DMS153 treated with DMSO at 0.1 percent for 48 hours (cell line): ENCODE results near the gene EIF4E1B.

Experiments used
- DNase-seq: peaks from one replicate; lab custom pipeline; 2025; ENCODE audit not compliant: unreplicated experiment; lab: John Stamatoyannopoulos, UW

EIF4E1B gene

GRCh38 chr5:176662371-176663333, 32.2 kb downstream of the EIF4E1B start:
- DNase-seq: no peak

DNA sequence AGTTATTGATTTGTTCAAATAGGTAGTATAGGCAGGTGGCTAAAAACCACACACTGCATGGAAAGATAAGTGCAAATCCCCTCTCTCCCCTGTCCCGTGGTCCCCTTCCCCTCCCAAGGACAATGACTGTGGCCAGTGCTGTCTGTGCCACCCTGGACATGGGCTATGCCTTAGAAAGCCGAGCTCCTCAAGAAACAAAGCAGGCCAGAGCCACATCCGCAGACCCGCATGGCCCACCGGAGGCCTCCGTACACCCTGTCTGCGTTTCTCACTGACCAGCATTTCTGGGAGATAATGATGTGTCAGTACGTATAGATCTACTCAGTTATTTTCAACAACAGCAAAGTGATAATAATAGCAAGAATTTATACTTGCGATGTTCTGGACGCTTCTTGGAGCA, 33.1 kb downstream of the EIF4E1B start:
- DNase-seq: no peak

DNA sequence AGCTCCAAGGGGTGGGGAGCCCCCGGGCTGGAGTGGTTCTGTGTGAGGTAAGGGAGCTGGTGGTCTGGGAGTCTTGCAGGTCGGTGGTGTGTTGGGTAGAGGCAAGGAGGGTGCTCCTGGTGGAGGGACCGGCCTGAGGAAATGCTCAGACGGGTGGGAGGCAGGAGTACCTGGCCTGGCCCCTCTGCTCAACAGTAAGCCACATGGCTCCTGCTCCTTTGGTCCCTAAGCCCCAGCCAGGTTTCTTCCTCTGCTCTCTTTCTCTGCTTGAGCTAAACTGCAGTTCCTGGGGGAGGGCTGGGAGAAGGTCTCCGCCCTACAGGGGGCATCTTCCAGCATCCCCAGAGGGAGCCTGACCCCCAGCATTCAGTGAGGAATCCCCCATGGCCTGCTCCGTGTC, 34.0 kb downstream of the EIF4E1B start:
- no peak for DNase-seq

GRCh38 chr5:176664886-176665285, 34.4 kb downstream of the EIF4E1B start:
- DNase-seq: no peak

GRCh38 chr5:176665517-176665916, 35.0 kb downstream of the EIF4E1B start:
- DNase-seq: no peak

DNA sequence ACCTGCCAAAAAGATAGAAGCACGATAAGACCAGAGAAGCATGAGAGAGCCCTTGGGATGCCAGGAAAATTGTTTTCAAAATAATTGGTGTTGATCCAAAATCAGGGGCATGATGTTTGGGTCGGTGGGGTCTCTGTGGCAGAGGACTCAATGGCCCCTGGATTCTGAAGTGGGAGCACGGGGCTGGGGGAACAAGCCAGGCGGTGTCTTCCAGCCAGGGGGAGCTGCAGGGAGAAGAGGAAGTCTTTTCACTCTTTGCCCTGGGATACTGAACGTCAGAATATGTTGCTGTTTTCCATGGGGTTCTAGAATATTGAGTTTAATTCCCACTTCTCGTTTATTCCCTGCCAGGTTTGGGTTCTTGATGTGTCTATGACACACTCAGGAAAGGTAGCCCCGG, 37.2 kb downstream of the EIF4E1B start:
- no peak for DNase-seq

DNA sequence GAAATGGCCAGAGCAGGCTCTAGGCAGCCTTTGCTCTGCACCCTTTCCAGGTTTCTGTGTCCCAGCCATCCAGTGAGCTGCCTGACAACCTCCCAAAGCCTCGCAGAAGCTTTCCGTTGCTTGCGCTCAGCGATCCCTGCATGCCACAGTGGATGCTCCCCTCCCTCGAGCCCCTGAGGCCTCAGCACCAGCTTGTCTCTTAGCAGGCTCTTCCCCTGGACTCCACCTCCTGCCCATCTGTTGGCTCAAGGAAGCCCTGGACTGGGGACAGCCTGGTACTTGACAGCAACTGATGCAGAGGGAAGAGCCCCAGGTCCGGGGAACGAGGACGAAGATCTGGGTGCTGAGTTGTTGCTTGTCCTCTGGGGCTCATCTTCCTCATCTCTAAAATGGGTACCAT, 40.0 kb downstream of the EIF4E1B start:
- no peak for DNase-seq

DNA sequence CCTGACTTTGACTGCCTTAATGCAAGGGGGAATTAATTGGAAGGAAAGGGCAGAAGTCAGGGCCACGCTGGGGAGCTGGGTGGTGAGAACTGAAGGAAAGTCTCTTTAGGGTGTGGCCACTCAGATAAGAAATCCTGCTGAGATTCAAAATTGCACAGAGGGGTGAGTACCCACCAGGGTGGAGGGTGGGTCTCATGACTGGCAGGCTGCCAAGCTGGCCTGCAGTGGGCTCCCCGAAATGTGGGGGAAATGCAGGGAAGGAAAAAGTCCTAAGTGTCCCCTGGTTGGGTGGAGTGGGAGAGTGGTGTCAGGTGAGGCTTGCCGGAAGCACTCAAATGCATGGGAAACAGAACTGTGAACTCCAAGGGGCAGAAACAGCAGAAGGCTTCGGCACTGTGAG, 40.9 kb downstream of the EIF4E1B start:
- no peak for DNase-seq

GRCh38 chr5:176671890-176672747, 41.6 kb downstream of the EIF4E1B start:
- no peak for DNase-seq

DNA sequence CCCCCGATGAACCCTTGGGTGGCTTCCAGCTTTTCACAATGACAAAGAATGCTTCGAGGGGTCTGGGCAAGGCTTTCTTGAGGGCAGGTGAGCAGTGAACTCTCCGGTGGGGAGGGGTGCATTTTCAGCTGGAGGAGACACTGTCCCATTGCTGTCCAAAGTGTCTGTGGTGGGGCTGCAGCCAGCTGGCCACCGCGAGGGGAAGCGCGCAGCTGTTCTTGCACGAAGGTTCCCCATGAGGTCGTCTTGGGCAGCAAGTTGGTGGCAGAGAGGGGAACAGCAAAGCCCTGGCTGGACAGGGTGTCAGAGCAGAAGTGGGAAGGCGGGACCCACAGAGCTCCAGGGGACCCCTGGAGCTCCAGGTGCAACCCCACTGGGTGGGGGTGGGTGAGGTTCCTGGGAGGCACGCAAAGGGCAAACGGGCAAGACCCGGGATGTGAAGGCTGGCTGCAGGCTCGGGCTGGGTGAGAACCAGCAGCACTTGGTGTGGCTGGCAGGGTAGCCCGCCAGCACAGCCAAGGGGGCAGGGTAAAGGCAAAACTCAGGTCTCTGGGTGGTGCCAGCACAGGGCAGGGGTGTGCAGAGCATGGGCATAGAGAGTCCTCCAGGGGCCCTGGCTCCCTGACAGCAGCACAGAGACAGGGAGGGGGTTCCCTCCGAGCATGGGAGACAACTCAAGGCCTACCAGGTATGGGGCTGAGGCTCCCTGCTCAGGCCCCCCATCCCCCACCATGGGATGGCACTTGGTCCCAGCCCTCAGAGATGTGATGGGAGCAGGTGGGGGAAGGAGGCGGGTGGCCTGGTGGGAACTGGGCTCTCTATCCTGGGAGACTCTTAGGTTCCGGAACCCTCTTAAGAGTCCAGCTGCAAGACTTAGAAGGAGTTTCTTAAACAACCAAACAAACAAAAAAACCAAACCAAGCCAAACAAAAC, 43.4 kb downstream of the EIF4E1B start:
- no peak for DNase-seq

GRCh38 chr5:176674799-176675198, 44.3 kb downstream of the EIF4E1B start:
- no peak for DNase-seq

DNA sequence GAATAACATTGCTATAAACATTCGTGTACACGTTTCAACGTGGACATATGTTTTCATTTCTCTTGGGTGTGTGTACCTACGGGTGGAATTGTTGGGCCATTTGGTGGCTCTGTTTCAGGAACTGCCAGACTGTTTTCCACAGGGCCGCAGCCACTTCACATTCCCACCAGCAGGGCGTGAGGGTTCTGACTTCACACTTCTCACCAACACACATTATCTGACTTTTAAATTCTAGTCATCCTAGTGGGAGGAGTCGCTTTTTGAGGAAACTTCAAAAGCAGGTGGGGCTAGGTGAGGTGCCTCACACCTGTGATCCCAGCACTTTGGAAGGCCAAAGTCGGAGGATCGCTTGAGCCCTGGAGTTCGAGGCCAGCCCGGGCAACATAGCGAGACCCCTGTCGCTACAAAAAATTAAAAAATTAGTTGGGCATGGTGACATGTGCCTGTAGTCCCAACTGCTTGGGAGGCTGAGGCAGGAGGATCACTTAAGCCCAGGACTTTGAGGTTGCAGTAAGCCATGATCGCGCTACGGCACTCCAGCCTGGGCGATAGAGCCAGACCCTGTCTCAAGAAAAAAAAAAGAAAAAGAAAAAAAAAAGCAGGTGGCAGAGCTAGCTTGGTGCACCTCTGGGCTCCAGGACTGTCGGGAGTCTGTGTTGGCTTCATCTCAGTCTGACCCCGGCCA, 45.3 kb downstream of the EIF4E1B start:
- no peak for DNase-seq

GRCh38 chr5:176676361-176676824, 45.9 kb downstream of the EIF4E1B start:
- DNase-seq: no peak

- DNase-seq: no peak
Observed at GRCh38 chr5:176677209-176677939, 46.9 kb downstream of the EIF4E1B start.

DNA sequence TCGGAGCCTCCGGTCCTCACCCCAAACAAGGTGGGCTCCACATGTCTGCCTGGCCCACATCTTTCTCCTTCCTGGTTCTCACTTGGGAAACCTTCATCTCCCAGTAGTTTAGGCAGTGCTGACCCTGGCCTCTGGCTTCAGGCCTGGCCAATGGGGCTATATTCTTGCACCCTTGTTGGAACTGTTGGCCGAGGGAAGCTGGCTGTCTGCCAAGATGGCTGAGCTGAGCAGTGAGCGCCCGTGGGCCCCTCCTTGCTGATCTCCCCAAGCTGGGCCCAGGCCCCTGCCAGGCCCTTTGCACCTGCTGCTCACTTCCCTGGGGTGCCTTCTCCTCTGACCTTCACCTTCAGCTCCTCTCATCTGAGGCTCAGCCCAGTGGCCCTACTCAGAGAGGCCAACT, 48.1 kb downstream of the EIF4E1B start:
- DNase-seq: no peak

GRCh38 chr5:176679365-176680225, 49.1 kb downstream of the EIF4E1B start:
- no peak for DNase-seq

DNA sequence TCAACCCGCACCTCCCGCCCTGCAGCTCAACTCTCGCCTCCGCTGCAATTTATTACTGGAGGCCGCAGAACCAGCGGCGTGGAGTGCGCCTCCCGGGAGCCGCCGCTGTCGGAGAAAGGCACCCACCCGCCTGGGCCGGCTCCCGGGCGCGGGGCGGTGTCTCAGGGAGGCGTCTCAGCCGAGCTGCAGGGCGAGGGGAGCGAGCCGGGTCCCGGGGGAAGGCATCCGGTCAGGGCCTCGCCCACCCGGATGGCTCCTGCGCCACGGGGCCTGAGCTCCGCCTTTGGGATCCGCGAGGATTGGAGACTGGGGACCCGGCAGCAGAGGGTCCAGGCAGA, 49.7 kb downstream of the EIF4E1B start:
- no peak for DNase-seq

- DNase-seq: no peak
Observed at GRCh38 chr5:176682016-176682531, 51.6 kb downstream of the EIF4E1B start.
